RPMI7951 (cell line): ENCODE results near the gene IL5. TPM values are rescaled to one million over a fixed set of nuclear protein-coding genes. Genes with fewer than 3 reads are reported as not detected.
"Not testable (repeated sequence)": the region's sequence is repeated elsewhere in the genome, so short reads cannot be mapped to it uniquely, and the experiment has no call there.

Source experiments
- DNase-seq: peaks from one replicate; pipeline ENCODE4 v3.0.0-alpha.2; 2012; ENCODE audit warnings: low read depth
- total RNA-seq: library from RNA; depleted of rRNA; stranded (reverse); fragments of >200 nt; shearing (Covaris generic); gene quantifications from 2 replicates; pipeline ENCODE4 v1.2.3, GENCODE V29; 2014

IL5 gene
- total RNA-seq, 1 experiment from 2014 or later = not detected

GRCh38 chr5:132528866-132529634 lies 14.3 kb downstream of the IL5 start:
- no peak for DNase-seq

GRCh38 chr5:132528021-132528420 lies 15.3 kb downstream of the IL5 start:
- DNase-seq = no peak

DNA sequence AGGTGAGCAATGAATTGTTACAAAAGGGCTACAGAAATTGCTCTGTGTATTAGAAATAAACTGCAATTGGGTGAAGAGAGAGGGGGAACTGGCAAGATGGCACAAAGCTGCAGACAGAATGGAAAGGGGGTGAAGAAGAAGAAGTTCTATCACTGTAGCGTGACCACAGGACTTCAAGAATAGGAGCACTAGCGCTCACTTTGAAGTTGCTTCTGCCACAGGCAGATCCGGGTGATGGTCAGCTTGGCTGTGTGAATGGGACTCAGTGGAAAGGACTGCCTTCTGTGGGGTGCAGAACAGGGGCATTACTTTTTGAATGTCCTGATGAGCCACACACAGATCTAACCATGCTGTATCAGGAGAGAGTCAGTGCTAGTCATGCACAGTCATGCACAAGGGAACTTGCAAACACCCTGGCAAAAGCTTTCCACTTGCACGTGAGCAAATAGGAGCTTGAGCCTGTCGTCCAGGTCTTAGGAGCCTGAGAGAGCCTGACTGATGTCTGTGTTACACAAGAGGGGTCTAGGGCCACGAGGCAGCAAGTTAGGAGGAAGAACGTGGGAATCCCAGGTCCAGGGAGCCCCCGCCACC lies 16.3 kb downstream of the IL5 start:
- no peak for DNase-seq

DNA sequence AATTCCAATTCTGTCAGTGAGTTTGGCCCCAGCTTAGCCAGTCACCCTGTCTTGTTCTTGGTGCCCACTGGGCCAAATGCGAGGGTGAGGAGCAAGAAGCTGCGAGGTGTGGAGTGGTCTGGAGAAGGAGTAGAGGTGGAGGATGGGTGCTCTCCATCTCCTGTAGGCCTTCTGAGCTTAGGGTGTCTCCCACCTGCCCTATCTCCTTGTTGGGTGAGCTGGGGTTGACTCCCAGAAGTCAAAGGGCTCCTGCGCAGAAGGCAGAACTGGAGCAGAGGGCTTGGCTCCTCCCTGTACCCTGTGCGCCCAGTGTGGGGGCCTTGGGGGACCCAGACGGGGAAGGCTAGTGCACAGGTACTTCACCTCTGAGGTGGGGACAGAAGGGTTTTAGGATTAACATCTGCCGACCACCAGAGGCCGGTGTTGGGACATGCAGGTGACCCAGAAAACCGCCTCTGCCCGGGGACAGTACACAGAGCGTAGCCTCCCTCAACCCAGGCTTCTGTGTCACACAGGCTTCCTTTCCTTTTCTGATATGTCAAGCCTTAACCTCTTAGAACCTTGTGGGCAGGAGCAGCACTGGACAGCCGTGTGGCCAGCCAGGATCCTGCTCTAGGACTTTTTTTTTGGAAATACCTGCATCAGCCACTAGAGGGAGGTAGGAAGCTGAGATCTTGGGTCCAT lies 16.9 kb downstream of the IL5 start:
- DNase-seq = peak; percentile 55

- DNase-seq = no peak
Measured at GRCh38 chr5:132525299-132525724, 18.0 kb downstream of the IL5 start.

DNA sequence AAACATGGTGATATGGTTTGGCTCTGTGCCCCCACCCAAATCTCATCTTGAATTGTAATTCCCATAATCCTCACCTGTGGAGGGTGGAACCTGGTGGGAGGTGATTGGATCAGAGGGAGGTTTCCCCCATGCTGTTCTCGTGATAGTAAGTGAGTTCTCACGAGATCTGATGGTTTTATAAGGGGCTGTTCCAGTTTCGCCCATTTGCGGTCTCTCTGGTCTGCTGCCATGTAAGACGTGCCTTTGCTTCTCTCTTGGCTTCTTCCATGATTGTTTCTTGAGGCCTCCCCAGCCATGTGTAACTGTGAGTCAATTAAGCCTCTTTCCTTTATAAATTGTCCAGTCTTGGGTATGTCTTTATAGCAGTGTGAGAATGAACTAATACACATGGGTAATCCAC lies 18.4 kb downstream of the IL5 start:
- DNase-seq = not testable (repeated sequence)

DNA sequence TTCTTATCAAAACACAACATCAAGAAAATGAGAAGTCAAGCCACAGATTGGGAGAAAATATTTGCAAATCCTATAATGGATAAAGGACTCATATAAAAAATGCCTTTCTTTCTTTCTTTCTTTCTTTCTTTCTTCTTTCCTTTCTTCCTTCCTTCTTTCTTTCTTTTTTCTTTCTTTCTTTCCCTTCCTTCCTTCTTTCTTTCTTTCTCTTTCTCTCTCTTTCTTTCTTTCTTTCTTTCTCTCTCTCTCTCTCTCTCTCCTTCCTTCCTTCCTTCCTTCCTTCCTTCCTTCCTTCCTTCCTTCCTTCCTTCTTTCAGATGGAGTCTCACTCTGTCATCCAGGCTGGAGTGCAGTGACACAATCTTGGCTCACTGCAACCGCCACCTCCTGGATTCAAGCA lies 21.3 kb downstream of the IL5 start:
- not testable (repeated sequence) for DNase-seq

DNA sequence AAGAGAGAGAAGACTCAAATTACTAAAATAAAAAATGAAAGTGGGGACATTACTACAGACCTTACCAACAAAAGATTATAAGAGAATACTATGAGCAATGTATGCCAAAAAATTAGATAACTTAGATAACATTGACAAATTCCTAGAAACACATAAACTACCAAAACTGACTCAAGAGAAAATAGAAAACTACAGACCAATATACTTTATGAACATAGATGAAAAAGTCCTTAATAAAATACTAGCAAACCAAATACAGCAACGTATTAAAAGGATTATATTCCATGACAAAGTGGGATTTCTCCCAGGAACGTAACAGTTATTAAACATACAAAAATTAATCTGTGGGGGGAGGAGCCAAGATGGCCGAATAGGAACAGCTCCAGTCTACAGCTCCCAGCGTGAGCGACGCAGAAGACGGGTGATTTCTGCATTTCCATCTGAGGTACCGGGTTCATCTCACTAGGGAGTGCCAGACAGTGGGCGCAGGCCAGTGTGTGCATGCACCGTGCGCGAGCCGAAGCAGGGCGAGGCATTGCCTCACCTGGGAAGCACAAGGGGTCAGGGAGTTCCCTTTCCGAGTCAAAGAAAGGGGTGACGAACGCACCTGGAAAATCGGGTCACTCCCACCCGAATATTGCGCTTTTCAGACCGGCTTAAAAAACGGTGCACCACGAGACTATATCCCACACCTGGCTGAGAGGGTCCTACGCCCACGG lies 29.5 kb downstream of the IL5 start:
- DNase-seq = not testable (repeated sequence)

GRCh38 chr5:132510076-132510475 lies 33.2 kb downstream of the IL5 start:
- DNase-seq = peak; percentile 71

- DNase-seq = peak; percentile 76
Measured at GRCh38 chr5:132506094-132506692, 37.1 kb downstream of the IL5 start.

GRCh38 chr5:132505641-132506040 lies 37.7 kb downstream of the IL5 start:
- DNase-seq = no peak

GRCh38 chr5:132504746-132505145 lies 38.6 kb downstream of the IL5 start:
- DNase-seq = no peak

DNA sequence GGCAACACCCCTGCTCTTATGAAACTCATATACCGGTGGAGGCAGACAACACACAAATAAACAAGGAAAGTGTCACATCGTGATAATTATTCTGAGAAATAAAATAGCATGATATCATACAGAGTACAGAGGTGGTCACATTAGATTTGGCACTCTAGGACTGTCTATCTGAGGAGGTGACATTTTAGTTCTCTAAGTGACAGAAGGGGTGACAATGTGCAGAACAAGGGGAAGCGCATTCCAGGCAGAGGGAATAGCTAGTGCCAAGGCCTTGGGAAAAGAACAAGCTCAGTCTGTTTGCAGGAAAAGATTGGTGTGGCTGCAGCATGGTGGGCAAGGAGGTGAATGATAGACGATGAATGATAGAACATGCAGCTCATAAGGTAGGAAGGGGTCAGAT lies 40.1 kb downstream of the IL5 start:
- DNase-seq = no peak

GRCh38 chr5:132501961-132502931 lies 41.1 kb downstream of the IL5 start:
- no peak for DNase-seq

DNA sequence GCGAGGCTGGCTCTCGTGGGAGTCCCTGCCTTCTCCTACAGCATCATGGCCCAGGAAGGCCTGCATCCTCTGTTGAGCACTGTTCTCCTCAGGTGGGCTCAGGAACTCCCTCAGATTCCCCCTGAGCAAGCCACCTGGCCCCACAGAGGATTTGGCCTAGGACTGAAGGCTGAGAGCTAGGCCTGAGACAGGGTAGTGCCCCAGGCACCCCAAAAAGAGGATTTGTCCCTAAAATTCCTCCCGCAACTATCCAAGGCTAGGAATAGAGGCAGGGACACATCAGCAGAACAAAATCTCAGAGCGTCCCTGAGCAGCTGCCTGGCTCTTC lies 41.7 kb downstream of the IL5 start:
- no peak for DNase-seq

DNA sequence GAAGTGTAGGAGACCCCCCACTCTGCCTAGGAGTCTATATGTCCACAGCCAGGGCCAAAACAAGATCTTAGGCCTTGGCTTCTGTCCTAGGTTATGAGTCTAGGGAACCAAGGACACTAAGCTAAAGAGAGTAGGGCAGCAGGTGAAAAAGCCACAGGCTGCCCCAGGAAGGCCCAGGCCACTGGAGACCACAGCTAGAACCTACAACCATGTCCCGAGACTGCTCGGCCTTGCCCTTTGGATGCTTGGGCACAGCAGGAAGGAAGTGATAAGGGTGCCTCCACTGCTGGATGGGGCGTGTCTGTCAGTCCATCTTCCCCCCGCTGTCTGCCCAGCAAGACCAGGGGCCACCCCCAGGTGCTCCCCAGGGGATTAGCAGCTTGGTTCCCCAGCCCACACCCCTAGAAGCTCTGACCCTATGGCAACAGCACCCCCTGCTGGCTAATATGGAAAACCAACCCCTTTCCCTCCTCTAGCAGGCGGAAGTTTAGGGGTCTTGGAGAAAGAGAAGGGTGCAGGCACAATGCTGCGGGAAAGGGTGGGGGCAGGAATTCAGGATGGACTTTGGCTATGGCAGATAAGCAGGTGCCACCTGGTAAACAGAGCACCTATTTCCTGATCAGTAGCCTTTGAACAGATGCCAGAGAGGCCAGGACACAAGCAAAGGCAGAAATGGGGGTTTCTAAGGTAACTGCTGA lies 42.2 kb downstream of the IL5 start:
- DNase-seq = peak; percentile 64

- DNase-seq = no peak
Measured at GRCh38 chr5:132500244-132500930, 42.9 kb downstream of the IL5 start.

DNA sequence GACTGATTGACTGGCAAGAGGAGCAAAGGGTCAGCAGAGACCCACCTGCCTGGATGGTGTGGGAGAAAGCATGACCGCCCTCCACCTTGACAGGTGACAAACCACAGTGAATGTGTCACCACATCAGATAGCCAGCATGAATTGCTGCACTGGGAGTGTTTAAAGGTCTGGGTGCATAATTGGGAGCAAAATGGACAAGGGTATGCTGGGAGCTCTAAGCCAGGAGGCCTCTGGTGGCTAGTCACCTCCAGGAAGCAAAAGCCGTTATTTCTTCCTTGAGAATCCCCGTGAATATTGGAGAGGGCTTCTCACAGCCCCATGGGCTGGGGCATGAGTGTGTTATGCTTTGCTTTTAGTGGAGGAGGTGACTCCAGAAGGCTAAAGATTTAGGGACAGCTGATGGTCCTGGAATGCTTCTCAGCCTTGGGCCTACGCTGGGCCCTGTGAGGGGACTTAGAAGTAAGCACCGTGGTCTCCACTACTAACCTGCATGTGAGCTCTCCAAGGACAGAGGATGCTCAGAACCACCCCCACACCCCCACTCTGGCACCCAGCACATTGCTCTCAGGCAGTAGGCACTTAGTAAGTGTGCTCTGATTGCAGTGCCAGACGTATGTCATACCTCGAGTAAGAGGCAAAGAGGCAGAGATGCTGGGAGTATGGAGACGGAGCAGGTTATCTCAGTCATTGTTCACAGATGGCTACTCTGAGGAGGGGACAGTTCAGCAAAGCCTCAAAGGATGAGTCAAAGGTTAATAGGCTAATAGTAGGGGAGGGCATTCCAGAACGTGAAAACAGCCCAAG lies 43.7 kb downstream of the IL5 start:
- no peak for DNase-seq
